ENCODE measurements around the gene C12orf43. TPM values are rescaled to one million over a fixed set of nuclear protein-coding genes. Genes with fewer than 3 reads are reported as not detected.

The C12orf43 gene
- total and polyA plus RNA-seq, 2 of the 4 experiments (the other 2 are of a cell fraction), result 12.5 to 13.5 TPM

DNA sequence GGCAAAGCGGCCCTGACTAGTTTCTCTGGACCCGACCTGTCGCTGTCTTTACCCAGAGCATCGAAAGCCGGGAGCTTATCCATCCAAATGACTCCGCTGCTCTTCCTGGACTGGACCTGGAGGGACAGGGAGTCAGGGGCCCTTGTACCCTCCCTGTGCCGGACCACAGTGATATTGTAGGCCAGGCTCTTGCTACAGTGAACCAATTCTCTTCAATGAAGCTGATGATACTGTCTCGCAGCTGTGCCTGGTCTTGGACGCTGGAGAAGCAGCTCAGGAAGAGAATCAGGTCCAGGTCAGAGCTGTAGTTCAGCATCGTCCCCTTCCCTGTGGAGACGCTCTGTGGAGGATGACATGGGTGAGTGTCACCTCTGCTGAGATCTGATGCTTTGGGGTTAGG, 37.4 kb upstream of the C12orf43 start:
- BruUV-seq (replicated peaks), result no TSS peak
- dilution Hi-C loops (cut with HindIII; ENCODE audit: low sequenced_read_pairs, unreplicated experiment), result no loop called here
- H3K36me3 ChIP-seq (ENCODE audit: control insufficient read depth, insufficient read depth, low read length), result no peaks in the 10 kb centered on the region
- no peak overlapping the region for H3K4ac ChIP-seq (ENCODE audit: low read depth, low read length)
- H3K4me2 ChIP-seq (ENCODE audit: low read depth, low read length), result no peak overlapping the region
- no peaks in the 10 kb centered on the region for H4K20me1 ChIP-seq (ENCODE audit: insufficient read depth, low read length)
- ChIA-PET POLR2A (ENCODE audit: unreplicated experiment) (no interaction called here), CTCF (no interaction called here)
- TF ChIP-seq MAFK (IDR thresholded peaks at IDR 0.05; ENCODE audit: low read depth, low read length), result no peak
- TF ChIP-seq NFE2L2 (IDR thresholded peaks at IDR 0.05; ENCODE audit: low read depth, low read length), result no peak
- TF ChIP-seq, protein P1, sequence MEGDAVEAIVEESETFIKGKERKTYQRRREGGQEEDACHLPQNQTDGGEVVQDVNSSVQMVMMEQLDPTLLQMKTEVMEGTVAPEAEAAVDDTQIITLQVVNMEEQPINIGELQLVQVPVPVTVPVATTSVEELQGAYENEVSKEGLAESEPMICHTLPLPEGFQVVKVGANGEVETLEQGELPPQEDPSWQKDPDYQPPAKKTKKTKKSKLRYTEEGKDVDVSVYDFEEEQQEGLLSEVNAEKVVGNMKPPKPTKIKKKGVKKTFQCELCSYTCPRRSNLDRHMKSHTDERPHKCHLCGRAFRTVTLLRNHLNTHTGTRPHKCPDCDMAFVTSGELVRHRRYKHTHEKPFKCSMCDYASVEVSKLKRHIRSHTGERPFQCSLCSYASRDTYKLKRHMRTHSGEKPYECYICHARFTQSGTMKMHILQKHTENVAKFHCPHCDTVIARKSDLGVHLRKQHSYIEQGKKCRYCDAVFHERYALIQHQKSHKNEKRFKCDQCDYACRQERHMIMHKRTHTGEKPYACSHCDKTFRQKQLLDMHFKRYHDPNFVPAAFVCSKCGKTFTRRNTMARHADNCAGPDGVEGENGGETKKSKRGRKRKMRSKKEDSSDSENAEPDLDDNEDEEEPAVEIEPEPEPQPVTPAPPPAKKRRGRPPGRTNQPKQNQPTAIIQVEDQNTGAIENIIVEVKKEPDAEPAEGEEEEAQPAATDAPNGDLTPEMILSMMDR (conservative IDR thresholded peaks at IDR 0.05; ENCODE audit: low read depth, low read length), result no peak
- TF ChIP-seq, protein P2, sequence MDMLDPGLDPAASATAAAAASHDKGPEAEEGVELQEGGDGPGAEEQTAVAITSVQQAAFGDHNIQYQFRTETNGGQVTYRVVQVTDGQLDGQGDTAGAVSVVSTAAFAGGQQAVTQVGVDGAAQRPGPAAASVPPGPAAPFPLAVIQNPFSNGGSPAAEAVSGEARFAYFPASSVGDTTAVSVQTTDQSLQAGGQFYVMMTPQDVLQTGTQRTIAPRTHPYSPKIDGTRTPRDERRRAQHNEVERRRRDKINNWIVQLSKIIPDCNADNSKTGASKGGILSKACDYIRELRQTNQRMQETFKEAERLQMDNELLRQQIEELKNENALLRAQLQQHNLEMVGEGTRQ (IDR thresholded peaks at IDR 0.05; ENCODE audit: low read depth, low read length), result no peak
- TF ChIP-seq CEBPB (IDR thresholded peaks at IDR 0.05; ENCODE audit: low read depth, low read length), result no peak
- no peak for TF ChIP-seq RAD21 (IDR thresholded peaks at IDR 0.05; ENCODE audit: low read length)
- TF ChIP-seq, protein P3, sequence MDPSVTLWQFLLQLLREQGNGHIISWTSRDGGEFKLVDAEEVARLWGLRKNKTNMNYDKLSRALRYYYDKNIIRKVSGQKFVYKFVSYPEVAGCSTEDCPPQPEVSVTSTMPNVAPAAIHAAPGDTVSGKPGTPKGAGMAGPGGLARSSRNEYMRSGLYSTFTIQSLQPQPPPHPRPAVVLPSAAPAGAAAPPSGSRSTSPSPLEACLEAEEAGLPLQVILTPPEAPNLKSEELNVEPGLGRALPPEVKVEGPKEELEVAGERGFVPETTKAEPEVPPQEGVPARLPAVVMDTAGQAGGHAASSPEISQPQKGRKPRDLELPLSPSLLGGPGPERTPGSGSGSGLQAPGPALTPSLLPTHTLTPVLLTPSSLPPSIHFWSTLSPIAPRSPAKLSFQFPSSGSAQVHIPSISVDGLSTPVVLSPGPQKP (IDR thresholded peaks at IDR 0.05; ENCODE audit: borderline replicate concordance, low read depth, low read length), result no peak
- no peak for TF ChIP-seq POLR2A (IDR thresholded peaks at IDR 0.05; ENCODE audit: low read depth, low read length)
- TF ChIP-seq RFX5 (IDR thresholded peaks at IDR 0.05; ENCODE audit: low read depth, low read length), result no peak
- no peak for TF ChIP-seq FOS (IDR thresholded peaks at IDR 0.05; ENCODE audit: low read depth, low read length)
- TF ChIP-seq BHLHE40 (IDR thresholded peaks at IDR 0.05; ENCODE audit: low read depth, low read length), result no peak
- no peak for TF ChIP-seq MAZ (IDR thresholded peaks at IDR 0.05; ENCODE audit: borderline replicate concordance, low read depth, low read length)
- TF ChIP-seq MXI1 (IDR thresholded peaks at IDR 0.05; ENCODE audit: borderline replicate concordance, low read depth, low read length), result no peak
- TF ChIP-seq CHD1 (IDR thresholded peaks at IDR 0.05; ENCODE audit: low read depth, low read length), result no peak
- no peak overlapping the region for H2BK5ac ChIP-seq (ENCODE audit: low read depth, low read length, poor library complexity, severe bottlenecking)
- no peak overlapping the region for H2AK9ac ChIP-seq (replicated peaks; ENCODE audit: low read depth, low read length, poor library complexity)
- no peak for ATAC-seq (ENCODE audit: low read depth)
- H2BK120ac ChIP-seq (ENCODE audit: low read depth, low read length), result no peak overlapping the region
- no peak overlapping the region for H4K5ac ChIP-seq (ENCODE audit: low read depth, low read length)
- H3K4me3 ChIP-seq (ENCODE audit: insufficient read depth, low read depth, low read length), result no peak overlapping the region
- peaks cover 14% of the 10 kb centered on the region for H3K27me3 ChIP-seq (ENCODE audit: control insufficient read depth, insufficient read depth, low read length)
- no peaks in the 10 kb centered on the region for H3K79me1 ChIP-seq (ENCODE audit: low read depth in 1 of 2, low read length in 2 of 2)
- H3K4me1 ChIP-seq (ENCODE audit: control insufficient read depth, insufficient read depth, low read length), result no peaks in the 10 kb centered on the region
- no peaks in the 10 kb centered on the region for H3K9me3 ChIP-seq (ENCODE audit: control insufficient read depth, insufficient read depth, low read length)
- H4K8ac ChIP-seq (ENCODE audit: low read depth in 2 of 2, low read length in 2 of 2), result no peak overlapping the region
- no peak overlapping the region for H2BK15ac ChIP-seq (ENCODE audit: low read depth, low read length)
- no peak overlapping the region for H3K27ac ChIP-seq (ENCODE audit: insufficient read depth, low read length)
- no peak overlapping the region for H3K56ac ChIP-seq (ENCODE audit: extremely low read depth, insufficient read depth, low read length)
- no peak overlapping the region for H3K14ac ChIP-seq (replicated peaks; ENCODE audit: low read depth, low read length)
- in situ Hi-C loops (cut with MboI; ENCODE audit: low sequenced_read_pairs), result no loop called here
- H2BK20ac ChIP-seq (ENCODE audit: low read depth, low read length), result no peak overlapping the region
- no peak overlapping the region for H2AFZ ChIP-seq (replicated peaks; ENCODE audit: low read length, poor library complexity)
- intact Hi-C loops (cut with micrococcal nuclease), result no loop called here
- H3K23ac ChIP-seq (ENCODE audit: low read depth, low read length), result no peak overlapping the region
- H3K9me1 ChIP-seq (ENCODE audit: insufficient read depth, low read length), result no peaks in the 10 kb centered on the region
- DNase-seq, result no peak
- H3K18ac ChIP-seq (ENCODE audit: low read depth, low read length), result no peak overlapping the region
- no peak overlapping the region for H4K91ac ChIP-seq (ENCODE audit: insufficient read depth, low read depth, low read length)
- no peak overlapping the region for H3K9ac ChIP-seq (ENCODE audit: low read depth, low read length)
- WGBS, 2 experiments (ENCODE audit: extremely low coverage in 2 of 2, insufficient read length in 1 of 2), result 90% methylated on average over 6 of the region's 11 CpGs; no CpG with 5 or more reads in 1 of the 2 experiments
- H2AK5ac ChIP-seq (ENCODE audit: low read depth, low read length), result no peak overlapping the region
